ENCODE data around the gene CLDN6. TPM values are rescaled to one million over a fixed set of nuclear protein-coding genes. Genes with fewer than 3 reads are reported as not detected.

CLDN6 gene
- total RNA-seq, 3 donors from 2014 or later (not counting 1 experiment from before 2014, with no cell fraction given), result not detected

- Mint-ChIP-seq H3K9me3 (no peaks in the 10 kb centered on the region), H3K36me3 (no peaks in the 10 kb centered on the region), H3K27me3 (ENCODE audit: low read depth in 2 of 2) (peaks cover 0 to 3% of the 10 kb centered on the region in 2 donors), H3K4me3 (no peak overlapping the region), H3K27ac (no peak overlapping the region), H3K4me1 (peaks cover 5 to 25% of the 10 kb centered on the region in 2 donors)
- H3K36me3 ChIP-seq (ENCODE audit: control insufficient read depth, insufficient read depth, low read length), result no peaks in the 10 kb centered on the region
- intact Hi-C loops (cut with micrococcal nuclease), result no loop called here
- DNase-seq (peak in 1 of 2 donors; percentile 47), ATAC-seq (no peak)
- WGBS (ENCODE audit: insufficient coverage), result 2% methylated on average over 14 of the region's 17 CpGs
- H3K27ac ChIP-seq (ENCODE audit: low read length), result no peak overlapping the region
- H3K4me1 ChIP-seq (ENCODE audit: control insufficient read depth, insufficient read depth, low read length), result peaks cover 34% of the 10 kb centered on the region
- no peaks in the 10 kb centered on the region for H3K9me3 ChIP-seq (ENCODE audit: control insufficient read depth, insufficient read depth, low read length)
- no peak for TF ChIP-seq CTCF (IDR thresholded peaks at IDR 0.05)
- no peaks in the 10 kb centered on the region for H3K27me3 ChIP-seq (ENCODE audit: control insufficient read depth, insufficient read depth, low read length)
- H3K4me3 ChIP-seq (ENCODE audit: low read length), result no peak overlapping the region
These were observed 9.9 kb downstream of the CLDN6 start for GRCh38 chr16:3007957-3008689.

DNA sequence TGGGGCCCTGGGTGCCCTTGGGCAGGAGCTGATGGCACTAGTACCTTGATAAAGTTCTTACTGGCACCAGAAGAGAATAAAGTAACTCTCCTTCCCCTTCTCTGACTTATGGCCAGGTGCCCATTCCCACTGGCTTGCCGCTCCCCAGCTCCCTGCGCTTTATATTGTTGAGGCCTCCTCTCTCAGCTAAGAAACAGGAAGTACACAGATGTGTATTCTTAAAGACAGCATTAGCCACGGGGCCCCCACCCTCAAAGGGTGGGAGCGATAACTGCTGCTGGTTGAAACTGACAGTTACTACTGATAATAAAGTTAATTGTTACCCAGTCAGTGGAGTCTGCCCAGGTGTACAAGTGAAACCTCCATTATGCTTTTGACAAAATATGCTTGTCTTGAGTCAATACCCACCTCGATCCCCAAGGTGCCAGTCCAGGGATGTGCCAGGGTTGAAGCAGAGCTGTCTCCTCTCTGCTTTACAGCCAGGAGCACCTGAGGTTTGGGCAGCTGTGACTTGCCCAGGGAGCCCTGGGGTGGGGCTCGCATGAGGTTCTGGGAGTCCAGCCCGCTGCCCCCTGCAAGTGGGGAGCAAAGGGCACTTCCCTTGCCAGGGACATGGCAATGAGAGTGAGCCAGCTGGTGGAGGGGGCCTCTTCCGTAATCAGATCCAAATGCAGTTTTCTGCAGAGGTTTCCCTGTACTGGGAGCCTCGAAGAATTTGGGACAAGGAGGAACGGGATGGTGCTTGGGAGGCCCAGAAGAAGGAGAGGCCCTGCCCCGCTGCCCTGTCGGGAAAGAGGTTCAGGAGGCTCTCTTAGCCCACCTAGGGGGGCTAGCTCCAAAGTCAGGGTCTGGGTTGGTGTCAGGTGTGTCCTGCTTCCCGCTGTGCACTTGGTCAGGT lies 10.7 kb downstream of the CLDN6 start:
- peaks cover 0 to 3% of the 10 kb centered on the region in 2 donors for H3K27me3 Mint-ChIP-seq (ENCODE audit: low read depth in 2 of 2)
- DNase-seq (peak in 1 of 2 donors; percentile 18), ATAC-seq (no peak)
- Histone ChIP-seq H3K27ac (ENCODE audit: low read length) (no peak overlapping the region), H3K27me3 (ENCODE audit: control insufficient read depth, insufficient read depth, low read length) (no peaks in the 10 kb centered on the region), H3K36me3 (ENCODE audit: control insufficient read depth, insufficient read depth, low read length) (no peaks in the 10 kb centered on the region), H3K9me3 (ENCODE audit: control insufficient read depth, insufficient read depth, low read length) (no peaks in the 10 kb centered on the region), H3K4me1 (ENCODE audit: control insufficient read depth, insufficient read depth, low read length) (peaks cover 34% of the 10 kb centered on the region), H3K4me3 (ENCODE audit: low read length) (no peak overlapping the region)
- H3K4me1 Mint-ChIP-seq, result peaks cover 5 to 25% of the 10 kb centered on the region in 2 donors
- H3K9me3 Mint-ChIP-seq, result no peaks in the 10 kb centered on the region
- no peak overlapping the region for H3K27ac Mint-ChIP-seq
- WGBS (ENCODE audit: insufficient coverage), result 39% methylated on average over 13 of the region's 13 CpGs
- H3K36me3 Mint-ChIP-seq, result no peaks in the 10 kb centered on the region
- peak overlapping the region; percentile 59 for H3K4me3 Mint-ChIP-seq
- no peak for TF ChIP-seq CTCF (IDR thresholded peaks at IDR 0.05)
- intact Hi-C loops (cut with micrococcal nuclease), result no loop called here

- peak in 1 of 2 donors; percentile 28 for DNase-seq
- Mint-ChIP-seq H3K9me3 (no peaks in the 10 kb centered on the region), H3K27ac (no peak overlapping the region), H3K27me3 (ENCODE audit: low read depth in 2 of 2) (peaks cover 0 to 3% of the 10 kb centered on the region in 2 donors), H3K36me3 (no peaks in the 10 kb centered on the region), H3K4me3 (peak overlapping the region; percentile 78), H3K4me1 (peaks cover 5 to 25% of the 10 kb centered on the region in 2 donors)
- Histone ChIP-seq H3K36me3 (ENCODE audit: control insufficient read depth, insufficient read depth, low read length) (no peaks in the 10 kb centered on the region), H3K4me1 (ENCODE audit: control insufficient read depth, insufficient read depth, low read length) (peaks cover 34% of the 10 kb centered on the region), H3K9me3 (ENCODE audit: control insufficient read depth, insufficient read depth, low read length) (no peaks in the 10 kb centered on the region), H3K27me3 (ENCODE audit: control insufficient read depth, insufficient read depth, low read length) (no peaks in the 10 kb centered on the region), H3K27ac (ENCODE audit: low read length) (no peak overlapping the region), H3K4me3 (ENCODE audit: low read length) (peak overlapping the region; percentile 3)
- no peak for TF ChIP-seq CTCF (IDR thresholded peaks at IDR 0.05)
- intact Hi-C loops (cut with micrococcal nuclease), result loop anchor here (2.0 kb wide), 1 partner anchor 24 kb away; no protein-coding TSS in a partner anchor
- ATAC-seq, result no peak
- WGBS (ENCODE audit: insufficient coverage), result 21% methylated on average over 24 of the region's 25 CpGs
These were observed 13.2 kb downstream of the CLDN6 start for GRCh38 chr16:3004781-3005284.
